HG03575 (cell line): Measurements from ENCODE around the gene ATF3.
A peak's percentile ranks its signal among the peaks of the same experiment; 100 is the strongest.

Experiments
- ATAC-seq: cut with Tn5 transposase; IDR thresholded peaks from one replicate; pipeline ENCODE4 v1.9.1; 2021; ENCODE audit not compliant: unreplicated experiment, insufficient number of reproducible peaks, low FRiP score; ENCODE audit errors: extremely low read depth

Gene ATF3

DNA sequence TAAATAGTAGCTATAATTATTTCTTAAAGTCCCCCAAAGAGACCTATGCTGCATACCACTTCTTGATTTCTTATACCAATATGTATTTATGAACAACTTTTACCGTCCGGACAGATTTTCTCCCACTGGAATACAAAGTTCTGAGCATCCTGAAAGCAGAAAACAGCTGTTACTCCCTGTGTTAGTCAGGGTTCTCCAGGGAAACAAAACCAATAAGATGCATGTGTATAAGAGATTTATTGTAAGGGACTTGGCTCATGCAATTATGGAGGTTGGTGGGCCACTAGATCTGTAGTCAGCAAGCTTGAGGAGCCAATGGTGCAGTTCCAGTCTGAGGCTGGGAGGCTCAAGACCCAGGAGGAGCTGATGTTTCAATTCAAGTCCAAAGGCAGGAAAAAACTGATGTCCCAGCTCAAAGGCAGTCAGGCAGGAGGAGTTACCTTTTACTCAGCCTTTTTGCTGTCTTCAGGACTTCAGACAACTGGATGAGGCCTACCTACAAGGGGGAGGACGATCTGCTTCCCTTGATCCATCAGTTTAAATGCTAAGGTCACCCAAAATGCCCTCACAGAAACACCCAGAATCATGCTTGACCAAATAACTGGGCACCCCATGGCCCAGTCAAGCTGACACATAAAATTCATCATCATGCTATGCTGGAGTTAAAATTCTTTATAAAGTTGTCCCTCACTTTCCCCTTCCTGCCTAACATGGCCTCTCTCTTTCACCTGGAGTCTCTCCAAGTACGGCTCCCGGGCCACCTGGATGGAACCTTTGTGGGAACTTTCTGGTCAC lies 24.3 kb upstream of the ATF3 start:
- ATAC-seq = no peak

GRCh38 chr1:212585210-212585609 lies 23.4 kb upstream of the ATF3 start:
- ATAC-seq = no peak

DNA sequence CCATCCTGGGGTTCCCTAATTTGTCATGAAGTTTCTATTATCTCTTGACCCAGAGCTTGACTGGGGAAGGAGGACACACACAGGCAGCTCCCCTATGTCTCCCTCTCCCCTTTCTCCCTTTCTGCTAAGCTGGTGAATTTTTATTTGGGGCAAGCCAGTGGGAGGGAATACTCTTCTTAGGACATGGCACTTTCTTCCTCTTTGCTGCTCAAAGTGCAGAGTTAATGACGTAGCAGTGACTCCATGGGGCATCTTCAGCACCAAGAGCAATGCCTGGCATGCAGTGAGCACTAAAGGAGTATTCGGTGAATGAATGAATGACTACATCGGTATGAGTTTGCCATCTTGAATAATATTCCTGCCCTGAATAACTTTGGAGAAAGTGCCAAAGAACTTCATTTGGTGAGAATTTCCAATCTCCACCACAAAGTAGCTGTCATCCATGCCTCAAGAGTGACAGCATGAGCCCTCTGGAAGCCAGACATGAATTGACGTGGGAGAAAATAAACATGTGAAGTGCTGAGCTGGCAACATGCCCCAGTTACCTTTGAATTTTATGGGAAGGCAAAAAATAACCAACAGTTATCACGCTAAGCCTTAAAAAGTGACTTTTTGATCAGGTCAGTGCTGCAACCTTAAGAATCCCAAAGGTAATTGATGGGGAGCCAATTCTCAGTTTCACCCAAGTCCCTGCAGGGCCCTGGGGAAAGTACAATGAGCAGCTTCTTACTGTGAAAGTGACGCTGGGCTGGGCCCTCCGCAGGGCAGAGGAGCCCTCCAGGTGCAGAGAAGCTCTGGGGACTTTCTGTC lies 22.1 kb upstream of the ATF3 start:
- ATAC-seq = peak; percentile 82

- no peak for ATAC-seq
Measured at GRCh38 chr1:212587016-212587887, 21.3 kb upstream of the ATF3 start.

DNA sequence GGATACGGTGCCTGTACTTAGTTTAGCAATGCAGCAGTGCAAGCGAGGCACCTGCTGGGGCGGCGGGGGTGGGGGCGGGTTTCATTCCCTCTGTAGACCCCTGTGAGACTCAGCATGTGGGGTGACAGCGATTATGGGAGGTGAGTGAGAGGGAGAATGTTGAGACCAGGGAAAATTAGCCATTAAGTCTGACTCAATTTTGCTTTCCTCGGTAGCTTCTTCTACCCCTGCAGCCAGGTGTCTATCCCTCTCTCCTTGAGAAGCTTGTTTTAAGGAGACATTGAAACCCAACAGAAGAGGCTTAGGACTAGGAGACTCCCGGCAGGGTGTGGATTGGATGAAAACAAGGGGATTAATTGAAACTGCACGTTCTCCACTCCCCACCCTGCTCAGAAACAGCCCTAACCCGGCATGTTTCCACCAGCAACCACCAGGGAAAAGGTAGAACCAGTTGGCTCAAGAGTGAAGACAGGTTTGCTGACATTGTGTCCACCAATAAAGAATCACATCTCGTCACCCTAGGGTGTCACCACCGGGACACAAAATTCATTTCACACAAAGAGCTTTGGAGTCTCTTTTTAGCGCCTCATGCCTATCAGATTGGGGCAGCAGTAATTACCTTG lies 20.6 kb upstream of the ATF3 start:
- ATAC-seq = no peak

- no peak for ATAC-seq
Measured at GRCh38 chr1:212589446-212589845, 19.1 kb upstream of the ATF3 start.

DNA sequence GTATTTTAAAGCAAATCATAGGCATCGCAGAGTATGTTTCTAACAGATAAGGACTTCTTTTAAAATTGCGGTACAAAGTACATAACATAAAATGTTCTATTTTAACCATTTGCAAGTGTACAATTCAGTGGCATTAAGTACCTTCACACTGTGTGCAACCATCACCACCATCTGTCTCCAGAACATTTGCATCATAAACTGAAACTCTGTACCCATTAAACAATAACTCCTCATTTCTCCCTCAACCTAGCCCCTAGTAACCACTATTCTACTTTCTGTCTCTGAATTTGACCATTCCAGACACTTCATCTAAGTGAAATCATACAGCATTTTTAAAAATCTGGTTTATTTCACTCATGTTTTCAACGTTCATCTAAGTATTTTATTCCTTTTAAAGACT lies 16.6 kb upstream of the ATF3 start:
- no peak for ATAC-seq

GRCh38 chr1:212593821-212594251 lies 14.7 kb upstream of the ATF3 start:
- ATAC-seq = no peak

- no peak for ATAC-seq
Measured at GRCh38 chr1:212594640-212595039, 13.9 kb upstream of the ATF3 start.

DNA sequence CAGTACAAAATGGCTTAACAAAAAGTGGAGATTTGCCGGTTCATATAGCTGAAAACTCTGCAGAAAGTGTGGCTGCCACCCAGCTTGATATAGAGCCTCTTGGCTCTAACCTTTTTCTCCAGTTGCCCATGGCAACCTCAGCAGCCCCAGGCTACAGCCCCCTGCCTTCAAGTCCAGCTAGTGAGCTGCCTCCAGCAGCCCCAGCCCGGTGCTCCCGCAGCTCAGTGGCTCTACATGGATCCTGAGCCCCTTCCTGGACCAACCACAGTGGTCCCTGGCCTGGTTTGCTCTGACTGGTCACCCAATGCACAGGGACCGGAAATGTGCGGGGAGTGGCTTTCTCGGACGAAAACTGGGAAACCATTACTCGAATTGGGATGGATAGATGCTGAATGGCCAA lies 13.3 kb upstream of the ATF3 start:
- no peak for ATAC-seq

GRCh38 chr1:212595787-212596714 lies 12.5 kb upstream of the ATF3 start:
- ATAC-seq = peak; percentile 93

- ATAC-seq = no peak
Measured at GRCh38 chr1:212596798-212597197, 11.8 kb upstream of the ATF3 start.

DNA sequence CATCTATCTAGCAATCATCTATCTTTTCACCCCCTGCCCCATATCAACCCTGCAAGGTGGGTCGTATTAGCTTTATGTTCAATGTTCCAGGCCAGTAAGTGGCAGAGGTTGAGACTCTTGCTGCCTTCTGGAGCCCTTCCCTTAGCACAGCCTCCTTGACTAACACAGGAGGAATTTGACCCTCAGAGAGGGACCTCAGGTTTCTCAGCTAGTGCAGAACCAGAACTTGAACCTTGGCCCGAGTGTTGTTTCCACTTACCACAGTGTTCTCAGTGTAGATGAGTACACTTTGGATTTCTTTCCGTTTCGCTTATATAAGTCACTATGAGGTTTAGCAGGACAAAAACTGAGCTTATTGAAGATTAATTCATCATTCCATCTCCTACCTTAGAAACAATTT lies 11.1 kb upstream of the ATF3 start:
- ATAC-seq = no peak

GRCh38 chr1:212600071-212600915 lies 8.3 kb upstream of the ATF3 start:
- no peak for ATAC-seq

GRCh38 chr1:212600980-212601379 lies 7.6 kb upstream of the ATF3 start:
- ATAC-seq = no peak

- ATAC-seq = no peak
Measured at GRCh38 chr1:212601524-212601923, 7.0 kb upstream of the ATF3 start.
